GM12878 (cell line): ENCODE measurements around the gene GRK5.

Experiments
- MYC ChIP-seq: IDR thresholded peaks from 2 replicates; pipeline ENCODE4 v1.6.1; 2011; ENCODE audit warnings: mild to moderate bottlenecking, low read length, moderate library complexity, inconsistent platforms; ENCODE audit not compliant: insufficient read depth, insufficient replicate concordance, insufficient read length, severe bottlenecking
- POLR2A ChIP-seq: IDR thresholded peaks from 2 replicates; pipeline ENCODE4 v1.6.1; 2011; ENCODE audit warnings: low read depth, mild to moderate bottlenecking, low read length

DNA sequence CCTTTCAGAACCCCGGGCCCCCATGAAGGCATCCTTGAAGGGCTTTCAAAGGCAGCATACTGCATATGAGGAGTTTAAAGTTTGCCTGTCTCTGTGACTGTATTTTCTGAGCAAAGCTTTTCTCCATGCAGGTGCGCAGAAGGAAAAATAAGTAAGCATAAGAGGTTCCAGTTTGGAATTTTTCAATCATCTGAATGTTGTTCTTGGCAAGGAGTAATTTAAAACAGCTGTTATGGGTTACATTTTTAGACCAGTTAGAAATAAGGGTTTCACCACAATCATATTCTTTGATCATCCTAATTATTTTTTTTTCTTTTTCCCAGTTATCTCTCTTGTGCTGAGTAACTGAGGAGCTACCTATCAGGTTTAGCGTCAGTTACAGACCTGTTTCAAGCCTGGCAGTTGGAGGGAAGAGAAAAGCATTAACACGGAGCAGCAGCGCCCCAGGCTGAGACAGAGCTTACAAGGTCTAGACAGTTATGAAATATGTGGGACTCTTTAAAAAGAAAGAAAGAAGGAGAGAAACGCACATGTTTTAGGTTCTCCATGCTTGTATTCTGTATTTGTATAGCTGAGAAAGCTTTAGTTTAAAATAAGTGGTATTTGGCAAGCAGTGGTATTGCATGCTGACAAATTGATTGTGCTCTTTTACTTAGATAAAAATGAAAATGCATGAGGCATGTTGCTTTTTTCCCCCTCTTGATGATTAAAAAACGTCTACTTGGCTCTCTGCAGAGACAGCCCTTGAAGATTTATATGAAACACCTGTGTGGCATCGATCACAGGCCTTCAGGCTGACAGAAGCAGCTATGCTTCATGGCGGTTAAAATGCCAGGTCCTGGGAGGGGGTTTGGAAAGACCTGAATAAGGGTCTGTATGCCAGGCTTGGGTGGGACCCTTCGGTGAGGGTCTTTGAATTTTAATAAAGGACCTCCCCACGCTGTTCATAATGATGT is 157.6 kb downstream of the GRK5 start:
- TF ChIP-seq MYC (no peak), POLR2A (no peak)
